ENCODE measurements around the gene LHX5.

Gene LHX5

DNA sequence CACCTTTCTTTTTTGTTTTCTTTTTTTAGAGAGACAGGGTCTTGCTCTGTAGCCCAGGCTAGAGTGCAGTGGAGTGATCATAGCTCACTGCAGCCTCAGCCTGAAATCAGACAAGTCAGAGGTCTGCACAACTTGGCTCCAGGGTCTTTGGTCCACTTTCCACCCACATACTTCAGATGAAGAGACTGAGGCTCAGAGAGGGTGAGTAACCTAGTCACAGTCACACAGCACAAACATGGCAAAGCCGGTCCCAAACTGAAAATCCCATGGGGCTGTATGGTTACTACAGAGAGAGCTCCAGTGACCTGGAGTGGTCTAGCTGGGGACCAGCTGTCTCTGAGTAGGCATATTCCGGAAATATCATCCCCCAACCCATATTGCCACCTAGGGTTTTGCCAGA, 19.2 kb downstream of the LHX5 start:
- Histone ChIP-seq H3K9me3 (ENCODE audit: control insufficient read depth, low read length) (no peaks in the 10 kb centered on the region), H3K36me3 (ENCODE audit: control insufficient read depth, insufficient read depth, low read length) (no peaks in the 10 kb centered on the region), H3K4me1 (ENCODE audit: control insufficient read depth, insufficient read depth, low read length, poor library complexity, severe bottlenecking) (no peaks in the 10 kb centered on the region), H3K27ac (ENCODE audit: low read depth, low read length, severe bottlenecking) (no peak overlapping the region), H3K4me3 (ENCODE audit: extremely low read depth, insufficient read depth, low read length, poor library complexity, severe bottlenecking) (no peak overlapping the region)
- WGBS, 2 experiments (ENCODE audit: insufficient coverage in 2 of 2) = no CpG with 5 or more reads among the region's 2 CpGs

DNA sequence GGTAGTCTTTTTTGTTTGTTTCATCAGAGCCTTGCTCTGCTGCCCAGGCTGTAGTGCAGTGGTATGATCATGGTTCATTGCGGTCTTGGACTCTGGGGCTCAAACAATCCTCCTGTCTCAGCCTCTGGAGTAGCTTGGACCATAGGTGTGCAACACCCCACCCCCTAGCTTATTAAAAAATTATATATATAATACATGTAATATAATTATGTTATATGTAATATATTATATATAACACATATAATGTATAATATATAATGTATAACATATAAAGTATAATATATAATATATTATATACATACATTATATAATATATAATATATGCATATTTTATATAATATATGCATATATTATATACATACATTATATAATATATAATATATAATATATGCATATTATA, 21.8 kb downstream of the LHX5 start:
- Histone ChIP-seq H3K4me3 (ENCODE audit: extremely low read depth, insufficient read depth, low read length, poor library complexity, severe bottlenecking) (no peak overlapping the region), H3K27ac (ENCODE audit: low read depth, low read length, severe bottlenecking) (no peak overlapping the region), H3K4me1 (ENCODE audit: control insufficient read depth, insufficient read depth, low read length, poor library complexity, severe bottlenecking) (no peaks in the 10 kb centered on the region), H3K9me3 (ENCODE audit: control insufficient read depth, low read length) (no peaks in the 10 kb centered on the region), H3K36me3 (ENCODE audit: control insufficient read depth, insufficient read depth, low read length) (no peaks in the 10 kb centered on the region)
- WGBS, 2 experiments (ENCODE audit: insufficient coverage in 2 of 2) = 83% methylated on average over 1 of the region's 1 CpG; no CpG with 5 or more reads in 1 of the 2 experiments

DNA sequence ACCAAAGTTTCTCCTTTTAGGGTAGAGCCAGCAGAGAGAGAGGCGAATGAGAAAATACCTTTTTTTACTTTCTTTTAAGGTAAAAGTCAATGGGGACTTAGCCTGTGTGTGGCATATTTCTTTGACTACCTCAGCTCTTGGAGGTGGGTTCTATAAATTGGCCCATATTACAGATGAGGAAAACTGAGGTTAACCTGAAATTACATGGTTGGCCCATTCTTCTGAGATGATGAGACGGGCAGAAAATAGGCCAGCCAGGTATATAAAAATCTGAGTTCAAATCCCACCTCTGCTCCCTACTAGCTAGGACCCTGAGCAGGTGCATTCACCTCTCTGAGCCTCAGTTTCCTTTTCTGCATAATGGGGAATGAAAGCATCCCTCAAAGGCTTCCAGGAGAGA, 22.4 kb downstream of the LHX5 start:
- H3K9me3 ChIP-seq (ENCODE audit: control insufficient read depth, low read length) = no peaks in the 10 kb centered on the region
- no peak overlapping the region for H3K4me3 ChIP-seq (ENCODE audit: extremely low read depth, insufficient read depth, low read length, poor library complexity, severe bottlenecking)
- no peaks in the 10 kb centered on the region for H3K4me1 ChIP-seq (ENCODE audit: control insufficient read depth, insufficient read depth, low read length, poor library complexity, severe bottlenecking)
- H3K27ac ChIP-seq (ENCODE audit: low read depth, low read length, severe bottlenecking) = no peak overlapping the region
- H3K36me3 ChIP-seq (ENCODE audit: control insufficient read depth, insufficient read depth, low read length) = no peaks in the 10 kb centered on the region
- WGBS, 2 experiments (ENCODE audit: insufficient coverage in 2 of 2) = 67 to 88% methylated on average over 1 of the region's 2 CpGs

DNA sequence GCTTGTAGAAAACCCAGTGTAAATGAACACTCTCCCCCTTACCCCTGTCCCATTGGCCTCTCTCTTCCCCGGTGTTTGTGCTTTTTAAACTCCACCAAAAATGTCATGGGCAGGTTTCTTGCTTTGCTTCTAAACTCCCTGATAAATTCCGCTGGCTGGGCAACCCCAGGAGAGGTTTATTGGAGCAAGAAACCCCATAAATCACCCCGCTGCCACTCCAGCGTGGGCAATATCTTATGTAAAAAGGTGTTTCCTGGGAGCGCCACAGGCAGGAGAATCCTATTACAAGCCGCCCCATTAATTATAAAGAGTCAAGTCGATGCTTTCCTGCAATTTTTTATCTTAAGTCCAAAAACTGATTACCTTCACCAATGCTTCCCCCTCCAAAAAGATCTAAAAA, 22.8 kb downstream of the LHX5 start:
- Histone ChIP-seq H3K4me3 (ENCODE audit: extremely low read depth, insufficient read depth, low read length, poor library complexity, severe bottlenecking) (no peak overlapping the region), H3K4me1 (ENCODE audit: control insufficient read depth, insufficient read depth, low read length, poor library complexity, severe bottlenecking) (no peaks in the 10 kb centered on the region), H3K36me3 (ENCODE audit: control insufficient read depth, insufficient read depth, low read length) (no peaks in the 10 kb centered on the region), H3K27ac (ENCODE audit: low read depth, low read length, severe bottlenecking) (no peak overlapping the region), H3K9me3 (ENCODE audit: control insufficient read depth, low read length) (no peaks in the 10 kb centered on the region)
- 69 to 83% methylated on average over 2 to 4 of the region's 7 CpGs for WGBS, 2 experiments (ENCODE audit: insufficient coverage in 2 of 2)

DNA sequence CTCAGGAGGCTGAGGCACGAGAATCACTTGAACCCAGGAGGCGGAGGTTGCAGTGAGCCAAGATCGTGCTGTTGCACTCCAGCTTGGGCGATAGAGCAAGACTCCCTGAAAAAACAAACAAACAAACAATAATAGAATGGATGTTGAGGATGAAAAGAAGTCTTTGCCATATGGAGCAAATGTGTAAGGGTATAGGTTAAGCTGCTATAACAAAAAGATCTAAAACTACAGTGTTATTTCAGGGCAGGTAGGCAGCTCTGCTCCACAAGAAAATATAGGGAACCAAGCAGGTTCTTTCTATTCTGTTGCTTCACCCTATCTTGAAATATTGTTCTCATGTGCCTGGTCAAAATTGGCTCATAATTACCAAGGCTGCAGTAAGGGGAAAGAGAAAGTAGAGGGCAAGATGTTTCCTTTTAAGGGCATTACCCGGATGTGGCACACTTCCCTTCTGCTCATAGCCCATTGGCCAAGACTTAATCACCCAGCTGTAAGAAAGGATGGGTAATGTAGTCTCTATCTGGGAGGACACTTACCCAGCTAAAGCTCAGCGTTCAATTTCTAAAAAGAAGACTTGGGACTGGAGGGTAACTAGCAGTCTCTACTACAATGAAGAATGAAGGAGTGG, 26.0 kb downstream of the LHX5 start:
- WGBS, 2 experiments (ENCODE audit: insufficient coverage in 2 of 2) = 95 to 100% methylated on average over 2 to 3 of the region's 6 CpGs
- H3K27ac ChIP-seq (ENCODE audit: low read depth, low read length, severe bottlenecking) = no peak overlapping the region
- H3K4me3 ChIP-seq (ENCODE audit: extremely low read depth, insufficient read depth, low read length, poor library complexity, severe bottlenecking) = no peak overlapping the region
- H3K9me3 ChIP-seq (ENCODE audit: control insufficient read depth, low read length) = no peaks in the 10 kb centered on the region
- no peaks in the 10 kb centered on the region for H3K4me1 ChIP-seq (ENCODE audit: control insufficient read depth, insufficient read depth, low read length, poor library complexity, severe bottlenecking)
- no peaks in the 10 kb centered on the region for H3K36me3 ChIP-seq (ENCODE audit: control insufficient read depth, insufficient read depth, low read length)

DNA sequence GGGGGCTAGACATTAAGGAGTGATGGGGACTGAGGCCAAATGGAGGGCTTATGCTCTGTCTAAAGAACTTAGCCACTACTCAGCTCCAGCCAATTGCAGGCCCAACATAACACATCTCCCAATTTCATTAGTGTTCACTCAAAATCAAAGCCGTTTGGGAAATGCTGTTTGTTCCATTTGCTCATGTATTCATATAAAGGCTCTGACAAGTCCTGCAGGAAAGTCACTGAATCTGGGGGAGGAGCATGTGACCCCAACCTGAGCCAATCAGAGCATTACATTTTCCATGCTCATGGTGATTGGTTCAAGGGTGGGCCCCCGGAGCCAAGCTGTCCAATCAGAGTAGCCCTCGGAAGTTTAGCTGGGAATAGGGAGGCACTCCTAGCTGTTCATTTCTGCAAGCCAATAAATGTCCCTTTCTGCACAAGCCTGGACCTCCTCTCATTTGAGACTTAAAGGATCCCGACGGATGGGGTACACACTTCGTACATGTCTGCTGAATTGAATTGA, 28.6 kb downstream of the LHX5 start:
- Histone ChIP-seq H3K36me3 (ENCODE audit: control insufficient read depth, insufficient read depth, low read length) (no peaks in the 10 kb centered on the region), H3K9me3 (ENCODE audit: control insufficient read depth, low read length) (no peaks in the 10 kb centered on the region), H3K4me3 (ENCODE audit: extremely low read depth, insufficient read depth, low read length, poor library complexity, severe bottlenecking) (no peak overlapping the region), H3K4me1 (ENCODE audit: control insufficient read depth, insufficient read depth, low read length, poor library complexity, severe bottlenecking) (no peaks in the 10 kb centered on the region), H3K27ac (ENCODE audit: low read depth, low read length, severe bottlenecking) (no peak overlapping the region)
- 89 to 95% methylated on average over 5 to 6 of the region's 6 CpGs for WGBS, 2 experiments (ENCODE audit: insufficient coverage in 2 of 2)

DNA sequence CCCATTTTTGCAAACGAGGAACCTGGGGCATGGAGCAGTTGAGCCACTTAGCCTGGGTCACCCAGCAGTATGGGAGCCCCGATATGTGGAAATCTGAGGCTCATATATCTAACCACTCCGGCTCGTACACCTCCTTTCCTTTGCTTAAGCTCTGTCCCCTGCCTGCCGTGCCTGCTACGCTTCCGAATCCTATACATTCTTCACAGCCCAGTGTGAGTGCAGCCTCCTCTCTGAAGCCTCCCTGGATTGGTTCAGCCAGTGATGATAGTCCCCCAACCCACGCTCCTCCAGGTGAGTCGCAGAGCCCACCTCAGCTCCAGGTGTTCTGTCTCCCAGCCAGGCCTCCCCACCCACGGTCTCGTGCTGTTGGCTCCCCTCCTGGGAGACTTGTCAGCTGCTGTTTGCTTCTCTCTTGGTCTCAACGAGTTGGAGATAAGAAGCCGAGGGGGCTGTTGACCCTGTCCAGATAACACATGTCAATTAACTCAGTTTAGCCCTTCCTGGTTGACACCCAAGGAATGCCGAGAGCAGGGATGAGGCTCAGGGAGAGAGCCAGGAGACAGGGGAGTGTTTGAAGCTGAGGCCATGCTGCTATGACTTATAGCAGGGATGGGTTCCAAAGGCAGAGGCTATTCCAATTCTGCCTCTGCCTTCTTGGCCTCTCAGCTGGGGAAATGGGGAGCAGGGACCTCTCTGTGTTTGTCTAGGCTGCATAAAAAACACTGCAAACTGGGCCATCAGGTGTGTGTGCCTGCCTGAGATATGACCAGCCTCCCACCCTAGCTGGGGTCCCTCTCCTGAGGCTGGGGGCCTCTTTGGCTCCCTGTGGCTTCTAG, 30.5 kb downstream of the LHX5 start:
- WGBS, 2 experiments (ENCODE audit: insufficient coverage in 2 of 2) = 69 to 79% methylated on average over 12 to 13 of the region's 14 CpGs

DNA sequence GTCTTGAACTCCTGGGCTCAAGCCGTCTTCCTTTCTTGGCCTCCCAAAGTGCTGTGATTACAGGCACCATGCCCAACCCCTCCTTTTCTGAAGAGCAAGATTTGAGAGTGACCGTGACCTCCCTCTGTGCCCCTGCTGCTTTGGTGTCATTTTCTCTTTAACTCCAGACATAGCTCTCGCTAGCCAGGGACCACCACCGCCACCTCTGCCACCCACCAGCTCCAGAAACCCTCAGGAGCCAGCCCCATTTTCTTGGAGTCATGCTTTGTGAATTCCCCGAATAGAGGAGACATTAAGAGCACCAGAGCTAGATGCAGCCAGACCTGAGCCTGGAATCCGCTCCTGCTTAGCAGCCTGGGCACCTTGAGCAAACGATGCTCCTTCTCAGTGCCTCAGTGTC, 31.3 kb downstream of the LHX5 start:
- no peak overlapping the region for H3K27ac ChIP-seq (ENCODE audit: low read depth, low read length, severe bottlenecking)
- H3K4me1 ChIP-seq (ENCODE audit: control insufficient read depth, insufficient read depth, low read length, poor library complexity, severe bottlenecking) = no peaks in the 10 kb centered on the region
- no peak overlapping the region for H3K4me3 ChIP-seq (ENCODE audit: extremely low read depth, insufficient read depth, low read length, poor library complexity, severe bottlenecking)
- 88 to 93% methylated on average over 4 to 7 of the region's 7 CpGs for WGBS, 2 experiments (ENCODE audit: insufficient coverage in 2 of 2)
- H3K36me3 ChIP-seq (ENCODE audit: control insufficient read depth, insufficient read depth, low read length) = no peaks in the 10 kb centered on the region
- no peaks in the 10 kb centered on the region for H3K9me3 ChIP-seq (ENCODE audit: control insufficient read depth, low read length)

More for the DNA sequence above, 30.5 kb downstream of the LHX5 start:
- Histone ChIP-seq H3K36me3 (ENCODE audit: control insufficient read depth, insufficient read depth, low read length) (no peaks in the 10 kb centered on the region), H3K27ac (ENCODE audit: low read depth, low read length, severe bottlenecking) (no peak overlapping the region), H3K4me3 (ENCODE audit: extremely low read depth, insufficient read depth, low read length, poor library complexity, severe bottlenecking) (no peak overlapping the region), H3K9me3 (ENCODE audit: control insufficient read depth, low read length) (no peaks in the 10 kb centered on the region), H3K4me1 (ENCODE audit: control insufficient read depth, insufficient read depth, low read length, poor library complexity, severe bottlenecking) (no peaks in the 10 kb centered on the region)

DNA sequence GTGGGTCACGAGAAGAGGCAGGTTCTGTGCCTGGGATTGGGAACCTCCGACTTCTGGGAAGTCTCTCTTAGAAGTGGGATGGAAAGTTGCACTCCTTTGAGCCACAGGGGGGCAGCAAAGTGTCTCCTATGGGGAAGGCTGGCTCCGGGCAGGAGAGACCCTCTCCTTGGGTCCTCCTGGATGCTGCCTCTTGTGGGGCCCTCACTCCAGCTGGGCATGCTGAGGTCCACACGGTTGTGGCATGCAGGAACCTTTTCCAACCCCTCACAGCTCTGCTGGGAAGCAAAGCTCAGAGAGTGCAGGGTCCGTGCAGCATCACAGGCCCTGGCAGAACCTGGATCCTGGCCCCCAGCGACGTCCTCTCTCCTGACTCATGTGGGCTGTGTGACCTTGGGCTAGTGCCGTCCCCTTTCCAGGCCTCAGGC, 32.1 kb downstream of the LHX5 start:
- no peak overlapping the region for H3K27ac ChIP-seq (ENCODE audit: low read depth, low read length, severe bottlenecking)
- WGBS, 2 experiments (ENCODE audit: insufficient coverage in 2 of 2) = 42 to 48% methylated on average over 7 to 8 of the region's 8 CpGs

DNA sequence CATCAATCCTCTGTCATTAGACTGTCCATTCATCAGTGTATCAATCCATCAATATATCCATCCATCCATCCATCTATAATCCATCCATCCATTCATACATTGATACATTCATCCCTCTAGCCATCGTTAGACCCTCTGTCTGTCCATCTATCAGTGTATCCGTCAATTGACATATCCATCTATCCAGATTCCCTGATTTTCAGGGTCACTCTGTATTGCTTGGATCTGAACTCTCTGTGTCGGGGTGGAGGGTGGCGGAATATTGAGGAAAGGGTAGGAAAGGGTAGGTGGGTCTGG, 32.4 kb downstream of the LHX5 start:
- WGBS, 2 experiments (ENCODE audit: insufficient coverage in 2 of 2) = 31 to 38% methylated on average over 3 to 4 of the region's 4 CpGs
- H3K4me1 ChIP-seq (ENCODE audit: control insufficient read depth, insufficient read depth, low read length, poor library complexity, severe bottlenecking) = no peaks in the 10 kb centered on the region
- H3K4me3 ChIP-seq (ENCODE audit: extremely low read depth, insufficient read depth, low read length, poor library complexity, severe bottlenecking) = no peak overlapping the region
- H3K36me3 ChIP-seq (ENCODE audit: control insufficient read depth, insufficient read depth, low read length) = no peaks in the 10 kb centered on the region
- no peaks in the 10 kb centered on the region for H3K9me3 ChIP-seq (ENCODE audit: control insufficient read depth, low read length)
- H3K27ac ChIP-seq (ENCODE audit: low read depth, low read length, severe bottlenecking) = no peak overlapping the region

More for the DNA sequence above, 32.1 kb downstream of the LHX5 start:
- no peaks in the 10 kb centered on the region for H3K36me3 ChIP-seq (ENCODE audit: control insufficient read depth, insufficient read depth, low read length)
- no peaks in the 10 kb centered on the region for H3K9me3 ChIP-seq (ENCODE audit: control insufficient read depth, low read length)
- H3K4me3 ChIP-seq (ENCODE audit: extremely low read depth, insufficient read depth, low read length, poor library complexity, severe bottlenecking) = no peak overlapping the region
- H3K4me1 ChIP-seq (ENCODE audit: control insufficient read depth, insufficient read depth, low read length, poor library complexity, severe bottlenecking) = no peaks in the 10 kb centered on the region

Measured in mesodermal cell (in vitro differentiated cells).